Type B pancreatic cell (in vitro differentiated cells): ENCODE measurements around the gene EFCAB6. TPM values are rescaled to one million over a fixed set of nuclear protein-coding genes. Genes with fewer than 3 reads are reported as not detected.

Source experiments
- DNase-seq: peaks from one replicate; pipeline ENCODE4 v3.0.0; 2021; ENCODE audit warnings: mixed read lengths; ENCODE audit not compliant: unreplicated experiment; ENCODE audit errors: extremely low spot score
- H3K27ac Mint-ChIP-seq: 2 replicates; pipeline ENCODE4 v1.8.0; 2021; ENCODE audit warnings: mild to moderate bottlenecking, mixed read lengths
- H3K27me3 Mint-ChIP-seq: 2 replicates; pipeline ENCODE4 v1.8.0; 2021; ENCODE audit warnings: mixed read lengths
- H3K36me3 Mint-ChIP-seq: 2 replicates; pipeline ENCODE4 v1.8.0; 2021; ENCODE audit warnings: mixed read lengths
- H3K4me1 Mint-ChIP-seq: one replicate; pipeline ENCODE4 v1.8.0; 2021; ENCODE audit warnings: mixed read lengths; ENCODE audit not compliant: unreplicated experiment
- H3K4me3 Mint-ChIP-seq: 2 replicates; pipeline ENCODE4 v1.8.0; 2021; ENCODE audit warnings: mild to moderate bottlenecking, mixed read lengths
- H3K9me3 Mint-ChIP-seq: 2 replicates; pipeline ENCODE4 v1.8.0; 2021; ENCODE audit warnings: mixed read lengths
- total RNA-seq: library from RNA; stranded (reverse); gene quantifications from 2 replicates; pipeline ENCODE4 v1.2.1, GENCODE V29; 2021; ENCODE audit warnings: low replicate concordance
- TF ChIP-seq, protein P1 (sequence below): fragments of 200-600 bp; sonication (generic); conservative IDR thresholded peaks from 2 replicates; pipeline ENCODE4 v1.5.0; 2021; ENCODE audit warnings: antibody characterized with exemption, mild to moderate bottlenecking

Gene EFCAB6
- total RNA-seq, 1 donor from 2014 or later: 5.3 TPM

DNA sequence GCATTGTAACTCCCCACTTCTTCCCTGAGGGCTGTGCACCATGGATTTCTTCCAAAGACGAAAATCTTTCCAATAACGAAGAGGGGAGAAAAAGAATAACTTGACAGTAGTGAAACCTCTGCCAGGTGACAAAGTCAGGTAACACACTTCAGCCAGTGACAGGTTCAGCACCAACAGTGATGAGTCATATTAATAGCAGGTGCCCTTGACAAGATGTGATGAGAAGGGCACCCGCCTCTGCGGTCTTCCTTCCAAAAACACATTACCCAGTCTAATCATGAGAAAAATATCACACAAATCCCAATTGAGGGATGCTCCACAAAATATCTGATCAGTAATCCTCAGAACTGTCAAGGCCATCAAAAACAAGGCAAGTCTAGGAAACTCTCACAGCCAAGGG lies 157.8 kb downstream of the EFCAB6 start:
- peak; percentile 4 for DNase-seq
- TF ChIP-seq, protein P1, sequence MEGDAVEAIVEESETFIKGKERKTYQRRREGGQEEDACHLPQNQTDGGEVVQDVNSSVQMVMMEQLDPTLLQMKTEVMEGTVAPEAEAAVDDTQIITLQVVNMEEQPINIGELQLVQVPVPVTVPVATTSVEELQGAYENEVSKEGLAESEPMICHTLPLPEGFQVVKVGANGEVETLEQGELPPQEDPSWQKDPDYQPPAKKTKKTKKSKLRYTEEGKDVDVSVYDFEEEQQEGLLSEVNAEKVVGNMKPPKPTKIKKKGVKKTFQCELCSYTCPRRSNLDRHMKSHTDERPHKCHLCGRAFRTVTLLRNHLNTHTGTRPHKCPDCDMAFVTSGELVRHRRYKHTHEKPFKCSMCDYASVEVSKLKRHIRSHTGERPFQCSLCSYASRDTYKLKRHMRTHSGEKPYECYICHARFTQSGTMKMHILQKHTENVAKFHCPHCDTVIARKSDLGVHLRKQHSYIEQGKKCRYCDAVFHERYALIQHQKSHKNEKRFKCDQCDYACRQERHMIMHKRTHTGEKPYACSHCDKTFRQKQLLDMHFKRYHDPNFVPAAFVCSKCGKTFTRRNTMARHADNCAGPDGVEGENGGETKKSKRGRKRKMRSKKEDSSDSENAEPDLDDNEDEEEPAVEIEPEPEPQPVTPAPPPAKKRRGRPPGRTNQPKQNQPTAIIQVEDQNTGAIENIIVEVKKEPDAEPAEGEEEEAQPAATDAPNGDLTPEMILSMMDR: no peak
- Mint-ChIP-seq H3K27ac (no peak overlapping the region), H3K9me3 (peaks cover 7% of the 10 kb centered on the region), H3K27me3 (no peaks in the 10 kb centered on the region), H3K4me3 (no peak overlapping the region), H3K4me1 (no peaks in the 10 kb centered on the region), H3K36me3 (peaks cover 14% of the 10 kb centered on the region)

DNA sequence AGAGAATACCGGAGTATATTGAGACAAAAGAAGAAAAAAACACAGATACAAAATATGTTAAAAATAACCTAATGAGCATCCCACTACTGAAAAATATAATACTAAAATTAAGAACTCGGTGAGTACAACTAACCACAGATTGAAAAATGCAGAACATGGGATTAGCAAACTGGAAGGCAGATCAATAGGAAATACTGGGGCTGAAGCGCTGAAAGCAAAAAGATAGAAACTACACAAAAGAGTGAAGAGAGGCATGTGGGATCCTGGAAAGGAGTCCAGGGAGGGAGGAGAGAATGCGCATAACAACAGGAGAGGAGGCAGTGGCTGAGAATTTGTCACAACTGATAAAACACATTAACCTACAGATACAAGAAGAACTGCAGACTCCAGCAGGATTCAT lies 159.3 kb downstream of the EFCAB6 start:
- Mint-ChIP-seq H3K27me3 (no peaks in the 10 kb centered on the region), H3K4me1 (no peaks in the 10 kb centered on the region), H3K9me3 (peaks cover 7% of the 10 kb centered on the region), H3K36me3 (peaks cover 14% of the 10 kb centered on the region), H3K27ac (no peak overlapping the region), H3K4me3 (no peak overlapping the region)
- TF ChIP-seq, protein P1: no peak
- DNase-seq: no peak

DNA sequence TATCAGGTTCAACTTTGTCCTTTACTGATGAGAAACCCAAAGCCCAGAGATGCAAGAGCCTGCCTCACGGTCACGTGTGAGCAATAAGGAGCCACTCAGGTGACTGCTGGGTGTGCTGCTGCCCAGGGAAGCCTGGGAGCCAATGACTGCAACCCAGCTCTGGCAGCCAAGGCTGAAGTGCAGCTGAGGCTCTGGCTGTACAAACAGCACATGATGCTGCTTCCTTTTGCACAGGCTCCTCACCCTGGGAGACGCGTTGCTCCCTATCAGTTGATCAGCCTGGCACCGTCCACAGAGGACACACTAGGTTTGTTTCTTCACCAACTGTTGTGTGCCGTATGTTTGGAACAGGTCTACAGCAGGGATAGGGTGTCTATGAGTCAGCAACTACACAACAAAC lies 168.7 kb downstream of the EFCAB6 start:
- H3K36me3 Mint-ChIP-seq: peaks cover 5% of the 10 kb centered on the region
- H3K9me3 Mint-ChIP-seq: peaks cover 6% of the 10 kb centered on the region
- TF ChIP-seq, protein P1: no peak
- peak; percentile 48 for DNase-seq
- no peak overlapping the region for H3K4me3 Mint-ChIP-seq
- H3K4me1 Mint-ChIP-seq: no peaks in the 10 kb centered on the region
- H3K27me3 Mint-ChIP-seq: no peaks in the 10 kb centered on the region
- H3K27ac Mint-ChIP-seq: no peak overlapping the region

DNA sequence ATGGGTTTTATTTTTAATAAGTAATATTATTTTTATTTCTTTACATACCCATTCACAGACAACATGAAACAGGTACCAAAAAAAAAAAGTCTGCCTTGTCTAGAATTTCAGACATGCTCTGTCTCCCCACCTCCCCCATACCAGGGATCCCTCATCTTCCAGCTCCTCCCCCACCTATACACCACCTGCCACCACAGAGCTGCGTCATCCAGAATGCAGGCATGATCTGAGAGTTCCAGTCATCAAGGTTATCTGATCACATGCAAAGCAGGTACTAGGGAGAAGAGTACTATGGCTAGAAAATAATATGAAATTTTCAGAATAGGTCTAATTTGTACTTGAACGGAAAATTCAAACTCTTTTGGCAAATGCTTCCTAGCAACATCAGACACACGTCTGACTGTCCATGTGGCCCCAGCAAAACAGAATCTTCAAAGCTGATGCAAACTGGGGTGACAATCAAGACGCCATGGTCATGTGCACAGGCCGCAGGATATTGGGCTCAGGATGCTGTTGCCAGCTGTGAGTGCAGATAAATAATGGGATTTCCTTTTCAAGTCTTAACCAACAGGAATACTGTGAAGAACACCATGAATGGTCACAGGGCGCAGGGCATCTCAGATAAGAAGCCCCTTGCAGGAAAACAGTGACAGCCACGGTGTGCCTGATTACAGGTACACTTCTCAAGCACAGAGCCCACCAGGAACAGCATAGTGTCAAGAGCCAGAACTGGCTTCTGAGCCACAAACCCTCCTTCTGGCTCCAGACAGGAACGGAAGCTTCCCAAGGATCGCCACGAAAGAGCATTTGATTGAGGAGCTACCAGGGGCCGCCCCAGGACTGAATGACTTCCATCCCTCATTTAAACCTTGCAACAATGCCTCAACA lies 169.5 kb downstream of the EFCAB6 start:
- peaks cover 5% of the 10 kb centered on the region for H3K36me3 Mint-ChIP-seq
- no peak overlapping the region for H3K4me3 Mint-ChIP-seq
- no peaks in the 10 kb centered on the region for H3K27me3 Mint-ChIP-seq
- no peak overlapping the region for H3K27ac Mint-ChIP-seq
- H3K4me1 Mint-ChIP-seq: no peaks in the 10 kb centered on the region
- DNase-seq: peak; percentile 40
- H3K9me3 Mint-ChIP-seq: peaks cover 6% of the 10 kb centered on the region
- TF ChIP-seq, protein P1: no peak

DNA sequence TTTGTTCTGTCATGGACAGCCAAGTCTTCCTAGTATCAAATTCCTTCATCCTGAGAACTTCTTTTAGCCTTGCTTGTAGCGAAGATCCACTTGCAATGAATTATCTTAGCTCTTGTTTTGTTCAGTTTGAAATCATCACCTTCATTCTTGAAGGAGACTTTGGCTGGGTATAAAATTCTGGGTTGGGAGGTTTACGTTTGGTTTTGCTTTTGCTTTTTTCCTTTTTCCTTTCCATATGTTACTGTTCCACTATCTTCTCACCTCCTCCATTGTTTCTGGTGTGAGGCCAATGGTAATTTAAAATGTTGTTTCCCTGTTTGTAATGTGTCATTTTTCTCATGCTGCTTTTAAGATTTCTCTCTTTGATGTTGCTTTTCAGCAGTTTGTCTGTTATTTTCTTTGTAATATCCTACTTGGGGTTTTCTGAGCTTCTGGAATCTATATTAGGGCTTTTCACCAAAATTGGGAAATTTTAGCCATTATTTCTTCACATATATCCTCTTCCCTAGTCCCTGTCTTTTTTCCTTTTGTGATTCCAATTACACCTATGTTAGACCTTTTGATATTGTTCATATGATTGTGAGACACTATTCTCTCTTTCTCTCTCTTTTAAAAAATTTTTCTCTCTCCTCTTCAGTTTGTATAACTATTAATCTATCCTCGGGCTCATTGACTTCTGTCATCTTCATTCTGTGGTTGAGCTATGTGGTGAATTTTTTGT lies 172.7 kb downstream of the EFCAB6 start:
- H3K4me1 Mint-ChIP-seq: no peaks in the 10 kb centered on the region
- H3K9me3 Mint-ChIP-seq: peaks cover 6% of the 10 kb centered on the region
- H3K36me3 Mint-ChIP-seq: peaks cover 5% of the 10 kb centered on the region
- no peak for DNase-seq
- no peak overlapping the region for H3K27ac Mint-ChIP-seq
- TF ChIP-seq, protein P1: no peak
- H3K27me3 Mint-ChIP-seq: no peaks in the 10 kb centered on the region
- no peak overlapping the region for H3K4me3 Mint-ChIP-seq
